ENCODE data around the gene MAP3K6.

Gene MAP3K6

GRCh38 chr1:27341525-27342252, 25.1 kb downstream of the MAP3K6 start, which contains the start of gene SYTL1:
Gene SYTL1 (plus strand): TSS chr1:27342022. CDS start chr1:27345335, 3,313 bp downstream.
- no peak within 1 kb of the TSS for H3K9ac ChIP-seq (ENCODE audit: low read length in 5 of 5)

DNA sequence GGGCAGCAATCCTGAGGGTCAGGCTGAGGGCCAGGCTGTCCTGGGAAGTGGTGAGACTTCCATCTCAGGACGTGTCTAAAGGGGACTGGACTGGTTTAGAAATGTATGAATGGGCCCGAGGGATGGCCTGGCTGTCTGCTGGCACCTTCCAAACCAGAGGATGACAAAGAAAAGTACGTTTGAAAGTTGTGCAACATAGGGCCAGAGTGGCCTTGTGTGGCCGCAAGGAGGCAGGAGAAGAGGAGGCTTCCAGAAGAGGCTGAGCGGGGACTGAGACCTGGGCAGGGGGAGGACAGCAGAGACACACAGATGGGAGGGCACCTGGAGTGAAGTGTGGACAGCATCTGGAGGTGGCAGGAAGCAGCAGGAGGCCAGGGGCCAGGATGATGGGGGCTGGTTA, 27.5 kb downstream of the MAP3K6 start:
- no peak overlapping the region for H3K9ac ChIP-seq (ENCODE audit: low read length in 5 of 5)
- no peak overlapping the region for H3K27ac ChIP-seq (ENCODE audit: low read depth, low read length)
- peaks cover 0 to 3% (median 2%) of the 10 kb centered on the region in 5 donors for H3K27me3 ChIP-seq (ENCODE audit: control insufficient read depth in 5 of 5, insufficient read depth in 4 of 5, low read length in 5 of 5)
- H3K36me3 ChIP-seq (ENCODE audit: control insufficient read depth in 5 of 5, insufficient read depth in 5 of 5, low read length in 5 of 5), result peaks cover 0 to 35% (median 33%) of the 10 kb centered on the region in 5 donors
- H3K4me1 ChIP-seq (ENCODE audit: control insufficient read depth in 5 of 5, insufficient read depth in 5 of 5, low read length in 5 of 5), result peaks cover 0 to 14% (median 0%) of the 10 kb centered on the region in 5 donors
- no peak overlapping the region for H3K4me3 ChIP-seq (ENCODE audit: low read depth in 1 of 5, low read length in 5 of 5)
- H3K9me3 ChIP-seq (ENCODE audit: control insufficient read depth in 5 of 5, low read length in 5 of 5), result no peaks in the 10 kb centered on the region

More at GRCh38 chr1:27341525-27342252, 25.1 kb downstream of the MAP3K6 start, which contains the start of gene SYTL1:
- Histone ChIP-seq H3K36me3 (ENCODE audit: control insufficient read depth in 5 of 5, insufficient read depth in 5 of 5, low read length in 5 of 5) (peaks cover 0 to 11% (median 8%) of the 10 kb centered on the region in 5 donors), H3K4me1 (ENCODE audit: control insufficient read depth in 5 of 5, insufficient read depth in 5 of 5, low read length in 5 of 5) (peaks cover 0 to 14% (median 0%) of the 10 kb centered on the region in 5 donors), H3K27me3 (ENCODE audit: control insufficient read depth in 5 of 5, insufficient read depth in 4 of 5, low read length in 5 of 5) (peaks cover 0 to 8% (median 3%) of the 10 kb centered on the region in 5 donors), H3K27ac (ENCODE audit: low read depth, low read length) (no peak within 1 kb of the TSS), H3K4me3 (ENCODE audit: low read depth in 1 of 5, low read length in 5 of 5) (peak within 1 kb of the TSS in 2 of 5 donors; percentile 27 to 36), H3K9me3 (ENCODE audit: control insufficient read depth in 5 of 5, low read length in 5 of 5) (no peaks in the 10 kb centered on the region)

DNA sequence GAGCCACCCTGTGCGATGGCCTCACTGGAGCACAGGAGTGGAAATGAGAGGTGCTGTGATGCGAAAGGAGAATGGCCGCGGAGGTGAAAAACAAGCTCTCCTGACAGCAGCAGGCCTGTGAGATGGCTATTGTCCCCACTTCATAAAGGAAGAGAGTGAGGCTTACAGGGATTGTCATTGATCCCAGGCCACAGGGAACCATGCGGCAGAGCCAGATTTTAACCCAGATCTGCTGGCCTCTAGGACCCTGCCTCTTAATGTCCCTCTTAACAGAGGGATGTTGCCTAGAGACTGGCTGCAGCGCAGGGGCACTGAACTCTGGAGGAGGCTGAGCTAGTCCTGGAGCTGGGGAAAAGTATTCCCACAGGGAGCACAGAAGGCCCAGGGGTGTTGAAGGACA, 28.0 kb downstream of the MAP3K6 start:
- Histone ChIP-seq H3K4me1 (ENCODE audit: control insufficient read depth in 5 of 5, insufficient read depth in 5 of 5, low read length in 5 of 5) (peaks cover 0 to 14% (median 0%) of the 10 kb centered on the region in 5 donors), H3K9ac (ENCODE audit: low read length in 5 of 5) (no peak overlapping the region), H3K4me3 (ENCODE audit: low read depth in 1 of 5, low read length in 5 of 5) (no peak overlapping the region), H3K27me3 (ENCODE audit: control insufficient read depth in 5 of 5, insufficient read depth in 4 of 5, low read length in 5 of 5) (peaks cover 0 to 3% (median 2%) of the 10 kb centered on the region in 5 donors), H3K27ac (ENCODE audit: low read depth, low read length) (no peak overlapping the region), H3K36me3 (ENCODE audit: control insufficient read depth in 5 of 5, insufficient read depth in 5 of 5, low read length in 5 of 5) (peaks cover 0 to 40% (median 37%) of the 10 kb centered on the region in 5 donors), H3K9me3 (ENCODE audit: control insufficient read depth in 5 of 5, low read length in 5 of 5) (no peaks in the 10 kb centered on the region)

DNA sequence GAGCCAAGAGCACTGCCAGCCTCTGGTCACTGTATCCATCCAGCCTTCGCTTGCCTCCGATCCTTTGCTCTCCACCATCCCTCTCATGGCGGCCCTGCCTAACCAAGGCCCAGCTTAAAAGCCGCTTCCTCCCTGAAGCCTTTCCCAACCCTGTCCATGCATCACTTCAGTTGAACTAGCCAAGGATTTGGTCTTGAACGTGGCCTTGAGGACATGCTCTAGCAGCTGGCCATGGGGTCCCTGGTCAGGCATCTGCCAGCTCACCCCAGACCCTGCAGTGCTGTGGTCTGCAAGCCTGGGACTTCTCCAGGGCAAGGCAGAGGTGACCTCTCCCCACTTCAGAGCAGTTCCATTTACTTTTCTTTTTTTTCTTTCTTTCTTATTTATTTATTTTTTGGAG, 30.0 kb downstream of the MAP3K6 start:
- Histone ChIP-seq H3K9me3 (ENCODE audit: control insufficient read depth in 5 of 5, low read length in 5 of 5) (no peaks in the 10 kb centered on the region), H3K4me3 (ENCODE audit: low read depth in 1 of 5, low read length in 5 of 5) (no peak overlapping the region), H3K36me3 (ENCODE audit: control insufficient read depth in 5 of 5, insufficient read depth in 5 of 5, low read length in 5 of 5) (peaks cover 0 to 59% (median 54%) of the 10 kb centered on the region in 5 donors), H3K9ac (ENCODE audit: low read length in 5 of 5) (no peak overlapping the region), H3K4me1 (ENCODE audit: control insufficient read depth in 5 of 5, insufficient read depth in 5 of 5, low read length in 5 of 5) (peaks cover 0 to 12% (median 0%) of the 10 kb centered on the region in 5 donors), H3K27ac (ENCODE audit: low read depth, low read length) (no peak overlapping the region), H3K27me3 (ENCODE audit: control insufficient read depth in 5 of 5, insufficient read depth in 4 of 5, low read length in 5 of 5) (peaks cover 0 to 3% (median 0%) of the 10 kb centered on the region in 5 donors)

DNA sequence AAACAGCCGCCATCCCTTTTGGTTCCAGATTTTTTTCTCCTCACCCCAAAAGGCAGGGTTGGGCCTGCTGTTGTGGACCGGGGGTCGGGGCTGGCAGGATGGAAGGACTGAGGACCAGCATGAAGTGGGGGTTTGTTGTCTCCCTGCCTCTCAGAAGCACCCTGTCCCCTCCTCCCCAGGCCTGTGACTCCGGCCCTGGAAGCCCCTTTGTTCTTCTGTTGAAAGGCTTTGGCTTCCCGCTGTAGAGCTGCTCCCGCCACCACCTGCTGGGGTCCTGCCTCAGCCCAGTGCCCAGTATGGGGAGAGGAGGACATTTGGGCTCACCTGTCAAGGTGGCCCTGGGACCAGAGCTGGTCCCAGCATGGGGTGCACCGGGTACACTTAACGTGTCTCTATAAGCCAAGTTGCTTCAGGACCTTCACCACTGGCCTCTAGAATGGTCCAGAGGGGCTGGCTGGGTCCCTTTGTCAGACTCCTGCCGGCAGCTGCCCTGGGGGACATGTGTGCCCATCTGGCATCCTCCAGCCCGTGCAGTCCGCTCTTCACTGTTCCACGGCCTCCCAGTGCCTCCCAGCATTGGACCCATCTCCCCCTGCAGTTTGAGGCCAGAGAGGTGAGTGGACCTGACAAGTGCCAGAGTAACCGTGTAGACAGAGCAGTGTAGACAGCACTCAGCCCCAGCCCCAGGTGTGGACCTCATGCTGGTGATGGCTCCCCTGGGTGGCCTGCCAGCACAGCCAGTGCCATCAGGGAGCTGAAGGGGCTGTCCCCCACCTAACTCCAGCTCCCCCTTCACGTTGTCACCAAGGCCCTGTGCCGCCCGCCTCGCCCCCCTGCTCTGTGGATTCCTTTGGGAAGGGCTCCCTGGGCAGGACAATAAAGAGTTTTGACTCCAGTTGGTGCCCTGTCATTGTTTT, 31.0 kb downstream of the MAP3K6 start:
- Histone ChIP-seq H3K4me1 (ENCODE audit: control insufficient read depth in 5 of 5, insufficient read depth in 5 of 5, low read length in 5 of 5) (peaks cover 0 to 9% (median 0%) of the 10 kb centered on the region in 5 donors), H3K27me3 (ENCODE audit: control insufficient read depth in 5 of 5, insufficient read depth in 4 of 5, low read length in 5 of 5) (no peaks in the 10 kb centered on the region), H3K9me3 (ENCODE audit: control insufficient read depth in 5 of 5, low read length in 5 of 5) (no peaks in the 10 kb centered on the region), H3K27ac (ENCODE audit: low read depth, low read length) (no peak overlapping the region), H3K9ac (ENCODE audit: low read length in 5 of 5) (no peak overlapping the region), H3K36me3 (ENCODE audit: control insufficient read depth in 5 of 5, insufficient read depth in 5 of 5, low read length in 5 of 5) (peaks cover 0 to 68% (median 63%) of the 10 kb centered on the region in 5 donors), H3K4me3 (ENCODE audit: low read depth in 1 of 5, low read length in 5 of 5) (no peak overlapping the region)

GRCh38 chr1:27333717-27334279, 33.0 kb downstream of the MAP3K6 start:
- Histone ChIP-seq H3K9me3 (ENCODE audit: control insufficient read depth in 5 of 5, low read length in 5 of 5) (no peaks in the 10 kb centered on the region), H3K4me1 (ENCODE audit: control insufficient read depth in 5 of 5, insufficient read depth in 5 of 5, low read length in 5 of 5) (peaks cover 0 to 7% (median 0%) of the 10 kb centered on the region in 5 donors), H3K4me3 (ENCODE audit: low read depth in 1 of 5, low read length in 5 of 5) (no peak overlapping the region), H3K9ac (ENCODE audit: low read length in 5 of 5) (no peak overlapping the region), H3K27me3 (ENCODE audit: control insufficient read depth in 5 of 5, insufficient read depth in 4 of 5, low read length in 5 of 5) (no peaks in the 10 kb centered on the region), H3K36me3 (ENCODE audit: control insufficient read depth in 5 of 5, insufficient read depth in 5 of 5, low read length in 5 of 5) (peaks cover 0 to 71% (median 66%) of the 10 kb centered on the region in 5 donors), H3K27ac (ENCODE audit: low read depth, low read length) (no peak overlapping the region)

DNA sequence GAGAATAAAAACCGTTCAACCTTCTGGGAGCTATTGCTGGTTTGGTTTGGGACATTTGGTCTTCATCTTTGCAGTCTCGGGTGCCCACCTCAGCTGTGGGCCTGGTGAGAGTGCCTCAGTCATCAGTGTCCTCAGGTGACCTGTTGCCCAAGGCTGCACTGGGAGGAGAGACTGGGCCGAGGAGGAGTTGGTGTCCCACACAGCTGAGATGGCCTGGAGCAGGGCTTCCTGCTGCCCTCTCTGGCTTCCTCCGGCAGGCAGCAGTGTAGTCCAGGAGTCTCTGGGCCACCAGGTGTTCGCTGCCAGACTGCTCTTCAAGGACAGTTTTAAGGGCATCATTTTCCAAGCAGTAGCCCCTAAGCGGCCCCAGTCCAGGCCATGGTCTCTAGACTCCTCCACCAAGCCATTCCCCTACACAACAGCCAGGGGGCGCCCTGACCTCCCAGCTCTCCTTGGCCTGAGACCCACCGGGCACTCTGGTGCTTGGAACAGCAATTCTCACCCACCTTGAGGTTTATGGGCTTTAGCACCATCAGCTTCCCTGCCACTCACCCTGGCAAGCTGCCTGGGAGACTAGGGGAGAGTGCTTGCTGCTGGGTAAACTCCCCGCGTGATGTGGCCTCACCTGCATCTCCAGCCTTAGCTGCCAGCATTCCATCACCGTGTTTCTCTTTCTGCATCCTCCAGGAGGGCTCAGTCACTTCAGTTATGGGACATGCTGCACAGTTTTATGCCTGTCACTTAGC, 34.1 kb downstream of the MAP3K6 start:
- peak overlapping the region in 2 of 5 donors; percentile 8 to 9 for H3K9ac ChIP-seq (ENCODE audit: low read length in 5 of 5)

DNA sequence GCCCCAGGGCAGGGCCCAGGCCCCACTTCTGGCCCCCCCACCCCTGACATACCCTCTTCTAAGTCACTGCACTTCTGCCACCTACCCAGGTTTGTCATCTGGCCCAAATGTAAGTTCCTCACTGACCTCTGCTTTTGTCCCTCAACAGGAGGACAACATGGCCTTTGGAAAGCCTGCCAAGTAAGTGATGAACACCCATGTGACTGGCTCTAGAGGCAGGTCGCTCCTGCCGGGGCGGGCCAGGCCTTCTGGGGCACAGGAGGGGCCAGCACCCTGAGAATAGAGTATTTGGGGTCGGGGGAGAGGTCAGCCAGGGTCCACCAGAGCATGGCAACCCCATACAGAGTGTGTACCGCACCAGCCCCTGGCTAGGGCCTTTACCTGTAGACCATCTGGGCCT, 34.8 kb downstream of the MAP3K6 start:
- Histone ChIP-seq H3K9me3 (ENCODE audit: control insufficient read depth in 5 of 5, low read length in 5 of 5) (no peaks in the 10 kb centered on the region), H3K9ac (ENCODE audit: low read length in 5 of 5) (peak overlapping the region in 1 of 5 donors; percentile 9), H3K36me3 (ENCODE audit: control insufficient read depth in 5 of 5, insufficient read depth in 5 of 5, low read length in 5 of 5) (peaks cover 0 to 80% (median 69%) of the 10 kb centered on the region in 5 donors), H3K4me3 (ENCODE audit: low read depth in 1 of 5, low read length in 5 of 5) (no peak overlapping the region), H3K27ac (ENCODE audit: low read depth, low read length) (no peak overlapping the region), H3K4me1 (ENCODE audit: control insufficient read depth in 5 of 5, insufficient read depth in 5 of 5, low read length in 5 of 5) (peaks cover 0 to 14% (median 5%) of the 10 kb centered on the region in 5 donors), H3K27me3 (ENCODE audit: control insufficient read depth in 5 of 5, insufficient read depth in 4 of 5, low read length in 5 of 5) (no peaks in the 10 kb centered on the region)

More for the DNA sequence above, 34.1 kb downstream of the MAP3K6 start:
- no peaks in the 10 kb centered on the region for H3K27me3 ChIP-seq (ENCODE audit: control insufficient read depth in 5 of 5, insufficient read depth in 4 of 5, low read length in 5 of 5)
- no peaks in the 10 kb centered on the region for H3K9me3 ChIP-seq (ENCODE audit: control insufficient read depth in 5 of 5, low read length in 5 of 5)
- H3K36me3 ChIP-seq (ENCODE audit: control insufficient read depth in 5 of 5, insufficient read depth in 5 of 5, low read length in 5 of 5), result peaks cover 0 to 78% (median 70%) of the 10 kb centered on the region in 5 donors
- no peak overlapping the region for H3K4me3 ChIP-seq (ENCODE audit: low read depth in 1 of 5, low read length in 5 of 5)
- no peak overlapping the region for H3K27ac ChIP-seq (ENCODE audit: low read depth, low read length)
- peaks cover 0 to 12% (median 4%) of the 10 kb centered on the region in 5 donors for H3K4me1 ChIP-seq (ENCODE audit: control insufficient read depth in 5 of 5, insufficient read depth in 5 of 5, low read length in 5 of 5)

GRCh38 chr1:27331426-27331825, 35.3 kb downstream of the MAP3K6 start:
- Histone ChIP-seq H3K9me3 (ENCODE audit: control insufficient read depth in 5 of 5, low read length in 5 of 5) (no peaks in the 10 kb centered on the region), H3K36me3 (ENCODE audit: control insufficient read depth in 5 of 5, insufficient read depth in 5 of 5, low read length in 5 of 5) (peaks cover 0 to 75% (median 67%) of the 10 kb centered on the region in 5 donors), H3K9ac (ENCODE audit: low read length in 5 of 5) (no peak overlapping the region), H3K27me3 (ENCODE audit: control insufficient read depth in 5 of 5, insufficient read depth in 4 of 5, low read length in 5 of 5) (no peaks in the 10 kb centered on the region), H3K27ac (ENCODE audit: low read depth, low read length) (no peak overlapping the region), H3K4me1 (ENCODE audit: control insufficient read depth in 5 of 5, insufficient read depth in 5 of 5, low read length in 5 of 5) (peaks cover 2 to 19% (median 5%) of the 10 kb centered on the region in 5 donors), H3K4me3 (ENCODE audit: low read depth in 1 of 5, low read length in 5 of 5) (no peak overlapping the region)
